ENCODE measurements around the gene ALAD.

Gene ALAD

DNA sequence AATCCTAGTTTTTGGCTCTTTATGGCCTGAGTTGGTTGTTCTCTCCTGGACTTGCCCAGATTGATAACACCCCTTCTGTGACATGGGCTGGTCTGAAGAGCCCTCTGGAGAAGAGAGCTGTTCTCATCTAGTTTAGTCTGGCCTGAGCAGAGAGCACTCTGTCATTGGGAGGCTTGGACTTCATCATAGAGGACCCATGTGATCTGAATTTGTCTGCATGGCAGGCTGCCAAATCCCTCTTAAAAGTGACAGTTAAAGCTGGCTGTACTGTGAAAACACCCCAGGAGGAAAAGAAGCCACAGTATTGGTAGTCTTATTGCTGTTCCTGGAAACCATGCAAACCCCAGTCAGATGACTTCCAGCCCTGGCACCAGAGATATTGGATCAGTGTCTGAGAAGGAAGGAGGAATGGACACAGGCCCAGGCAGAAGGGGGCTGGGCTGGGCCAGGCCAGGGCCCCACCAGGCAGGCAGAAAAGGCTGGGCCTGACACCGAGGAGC lies 57.3 kb downstream of the ALAD start:
- peak; percentile 77 for DNase-seq

DNA sequence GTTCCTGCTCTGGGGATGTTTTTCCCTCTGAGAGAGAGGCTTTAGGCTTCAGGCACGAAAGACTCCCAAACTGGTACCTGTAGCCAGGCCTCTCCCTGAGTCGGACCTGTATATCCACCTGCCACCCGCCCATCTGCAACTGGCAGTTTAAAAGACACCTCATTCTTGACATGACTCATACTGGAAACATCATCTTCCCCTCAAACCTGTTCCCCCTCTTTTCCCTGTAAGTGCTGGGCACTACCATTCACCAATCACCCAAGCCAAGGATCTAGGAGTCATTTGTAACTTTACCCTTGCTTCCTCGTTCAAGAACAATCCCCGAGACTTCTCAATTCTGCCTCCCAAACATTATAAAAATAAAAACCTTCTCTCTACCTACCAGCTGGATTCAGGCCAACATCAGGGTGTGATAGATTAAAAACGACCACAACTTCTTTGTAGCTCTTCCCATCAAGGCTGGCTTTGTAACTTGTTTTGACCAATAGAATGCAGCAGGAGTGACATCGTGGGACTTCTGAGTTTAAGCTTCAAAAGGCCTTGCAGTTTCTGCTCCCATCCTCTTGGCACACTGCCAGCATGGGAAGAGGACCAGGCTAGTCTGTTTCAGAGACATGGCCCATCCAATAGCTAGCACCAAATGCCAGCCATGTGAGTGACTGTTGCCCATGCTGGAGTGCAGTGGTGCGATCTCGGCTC lies 59.2 kb downstream of the ALAD start:
- no peak for DNase-seq

DNA sequence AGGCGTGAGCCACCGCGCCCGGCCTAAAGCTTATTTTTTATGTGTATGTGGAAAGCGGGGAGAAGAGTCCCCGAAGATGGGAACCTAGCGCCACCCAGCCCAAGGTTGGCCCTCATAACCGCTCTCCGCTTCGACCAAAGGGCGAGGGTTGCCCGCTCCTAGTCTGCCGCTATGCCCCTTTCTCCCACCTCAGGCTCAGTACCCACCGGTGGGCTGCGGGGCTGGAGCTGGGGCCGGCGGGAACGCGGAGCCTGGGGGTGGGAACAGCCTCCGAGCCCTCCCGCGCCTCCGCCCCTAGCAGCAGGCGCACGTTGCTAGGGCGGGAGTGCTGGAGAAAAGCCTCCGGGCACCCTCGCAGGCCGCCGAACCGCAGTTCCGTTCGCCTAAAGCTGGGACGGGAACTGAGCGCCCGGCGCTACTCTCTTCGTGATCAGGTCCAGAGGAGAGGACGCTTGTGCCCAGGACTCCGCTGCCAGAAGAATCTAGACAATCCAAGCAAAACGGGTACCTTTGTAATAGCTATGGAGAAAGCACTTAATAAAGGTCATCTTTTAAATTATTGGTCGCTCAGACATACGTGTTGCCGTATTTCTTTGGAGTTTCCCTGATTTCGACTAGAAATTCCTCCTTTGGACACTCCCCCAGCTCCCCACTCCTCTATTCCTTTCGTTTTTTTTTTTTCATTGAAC lies 60.9 kb downstream of the ALAD start, which contains the start of gene WDR31:
TSS of gene WDR31 (minus strand) at position 265 of the 689 bp plus-strand sequence. CDS start 8,253 bp downstream, outside the sequence.
- peak; percentile 88 for DNase-seq

DNA sequence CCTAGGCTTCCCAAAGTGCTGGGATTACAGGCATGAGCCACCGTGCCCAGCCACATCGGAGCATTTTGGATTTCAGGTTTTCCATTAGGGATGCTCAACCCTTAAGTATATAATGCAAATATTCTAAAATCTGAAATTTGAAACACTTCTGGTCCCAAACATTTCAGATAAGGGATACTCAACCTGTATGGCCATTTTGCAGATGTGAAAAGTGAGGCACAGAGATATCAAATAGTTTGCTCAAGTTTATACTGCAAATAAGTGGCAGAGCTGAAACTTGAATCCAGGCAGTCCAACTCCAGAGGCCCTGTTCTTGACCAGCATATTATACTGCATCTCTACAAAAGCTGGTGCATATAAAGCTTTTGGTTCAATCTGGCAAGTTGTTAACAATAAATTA lies 63.4 kb downstream of the ALAD start:
- no peak for DNase-seq

Measured in NCI-H2227 treated with DMSO at 0.1 percent for 48 hours (cell line).